Thyroid gland (tissue), 4 donors: ENCODE results near the gene NOS1AP.

Experiments used
- CTCF ChIP-seq, 6 experiments: fragments of 200-600 bp in 3 of 6; fragments of 450-650 bp in 3 of 6; sonication (generic) in 3 of 6; IDR thresholded peaks; one replicate each; pipeline ENCODE4 v1.5.1; 2016 to 2019; ENCODE audit warnings: antibody characterized with exemption in 6 of 6, mild to moderate bottlenecking in 2 of 6, inconsistent platforms in 1 of 6, moderate library complexity in 1 of 6
- POLR2A ChIP-seq, 2 donors: fragments of 450-650 bp; IDR thresholded peaks; one replicate each; pipeline ENCODE4 v1.6.1; 2017; ENCODE audit warnings: antibody characterized with exemption in 2 of 2, mild to moderate bottlenecking in 2 of 2, moderate library complexity in 1 of 2

GRCh38 chr1:162021124-162021523, 48.4 kb upstream of the NOS1AP start:
- TF ChIP-seq CTCF (IDR thresholded peaks at IDR 0.05) (no peak), POLR2A (IDR thresholded peaks at IDR 0.05) (no peak)
